NK-92 (cell line): Measurements from ENCODE around the gene LAPTM5.
"Not testable (repeated sequence)": the region's sequence is repeated elsewhere in the genome, so short reads cannot be mapped to it uniquely, and the experiment has no call there.

ENCODE experiments used
- DNase-seq: peaks from one replicate; lab custom pipeline; 2025; ENCODE audit not compliant: unreplicated experiment; lab: John Stamatoyannopoulos, UW

LAPTM5 gene

GRCh38 chr1:30757352-30758120, at the start of gene LAPTM5:
LAPTM5 (minus strand) TSS chr1:30757774; CDS start chr1:30757745, 29 bp downstream.
- DNase-seq: no peak

GRCh38 chr1:30806381-30807317, 49.1 kb upstream of the LAPTM5 start:
- no peak for DNase-seq

GRCh38 chr1:30805304-30806003, 47.9 kb upstream of the LAPTM5 start:
- DNase-seq: no peak

- DNase-seq: no peak
These were observed 47.2 kb upstream of the LAPTM5 start for GRCh38 chr1:30804822-30805221.

- no peak for DNase-seq
These were observed 46.8 kb upstream of the LAPTM5 start for GRCh38 chr1:30804352-30804751.

- no peak for DNase-seq
These were observed 46.0 kb upstream of the LAPTM5 start for GRCh38 chr1:30803562-30803961.

GRCh38 chr1:30801771-30802198, 44.2 kb upstream of the LAPTM5 start:
- DNase-seq: no peak

GRCh38 chr1:30799233-30799511, 41.6 kb upstream of the LAPTM5 start:
- DNase-seq: no peak

- no peak for DNase-seq
These were observed 41.0 kb upstream of the LAPTM5 start for GRCh38 chr1:30798389-30799232.

- DNase-seq: no peak
These were observed 37.5 kb upstream of the LAPTM5 start for GRCh38 chr1:30795026-30795425.

GRCh38 chr1:30794260-30794659, 36.7 kb upstream of the LAPTM5 start:
- DNase-seq: no peak

- DNase-seq: no peak
These were observed 35.6 kb upstream of the LAPTM5 start for GRCh38 chr1:30793209-30793608.

GRCh38 chr1:30791868-30792267, 34.3 kb upstream of the LAPTM5 start:
- no peak for DNase-seq

GRCh38 chr1:30790850-30791778, 33.5 kb upstream of the LAPTM5 start:
- DNase-seq: no peak

- not testable (repeated sequence) for DNase-seq
These were observed 32.6 kb upstream of the LAPTM5 start for GRCh38 chr1:30790256-30790525.

GRCh38 chr1:30789388-30790255, 32.0 kb upstream of the LAPTM5 start:
- no peak for DNase-seq

- DNase-seq: no peak
These were observed 31.2 kb upstream of the LAPTM5 start for GRCh38 chr1:30788580-30789387.

- no peak for DNase-seq
These were observed 30.4 kb upstream of the LAPTM5 start for GRCh38 chr1:30787856-30788495.
